IMR-90 (cell line): ENCODE data around the gene RRP1B. TPM values are rescaled to one million over a fixed set of nuclear protein-coding genes. Genes with fewer than 3 reads are reported as not detected.
A peak's percentile ranks its signal among the peaks of the same experiment; 100 is the strongest.

Experiments
- CHD1 ChIP-seq: IDR thresholded peaks from 2 replicates; pipeline ENCODE4 v1.6.1; 2012; ENCODE audit warnings: low read depth, low read length, improper control_type of control experiment
- FOS ChIP-seq: fragments of 150-350 bp; IDR thresholded peaks from 2 replicates; pipeline ENCODE4 v1.6.1; 2016; ENCODE audit warnings: low read depth, low read length
- MAFK ChIP-seq: IDR thresholded peaks from 2 replicates; pipeline ENCODE4 v1.6.1; 2012; ENCODE audit warnings: low read depth, low read length, improper control_type of control experiment
- MAZ ChIP-seq: IDR thresholded peaks from 2 replicates; pipeline ENCODE4 v1.6.1; 2012; ENCODE audit warnings: low read depth, mild to moderate bottlenecking, low read length, improper control_type of control experiment, moderate library complexity, borderline replicate concordance
- NFE2L2 ChIP-seq: fragments of 150-350 bp; IDR thresholded peaks from 2 replicates; pipeline ENCODE4 v1.6.1; 2016; ENCODE audit warnings: low read depth, mild to moderate bottlenecking, low read length
- POLR2A ChIP-seq: IDR thresholded peaks from 2 replicates; pipeline ENCODE4 v1.6.1; 2012; ENCODE audit warnings: mild to moderate bottlenecking, low read depth, low read length
- SMC3 ChIP-seq: fragments of 150-350 bp; IDR thresholded peaks from 2 replicates; pipeline ENCODE4 v1.6.1; 2016; ENCODE audit warnings: low read depth, mild to moderate bottlenecking, antibody characterized with exemption, low read length, moderate library complexity
- polyA plus RNA-seq, 3 experiments: library from polyadenylated mRNA; depleted of rRNA; stranded (reverse); fragments of >200 nt; gene quantifications; 2 replicates each; pipeline ENCODE4 v1.2.3, GENCODE V29; 2012; ENCODE audit warnings: low replicate concordance in 1 of 3
- total RNA-seq: library from RNA; depleted of rRNA; stranded (reverse); fragments of >200 nt; gene quantifications from 2 replicates; pipeline ENCODE4 v1.2.3, GENCODE V29; 2012
- TF ChIP-seq, protein P1 (sequence below): fragments of 150-350 bp; IDR thresholded peaks from 2 replicates; pipeline ENCODE4 v1.6.1; 2017; ENCODE audit warnings: mild to moderate bottlenecking, antibody characterized with exemption, low read length, low read depth

The RRP1B gene
- total and polyA plus RNA-seq, 2 of the 4 experiments (the other 2 are of a cell fraction) = 11.1 to 16.1 TPM

- TF ChIP-seq SMC3 = peak; percentile 10; the same call in 1 of the 2 replicates
- TF ChIP-seq MAFK = no peak
- peak; percentile 53 for TF ChIP-seq MAZ
- TF ChIP-seq, protein P1, sequence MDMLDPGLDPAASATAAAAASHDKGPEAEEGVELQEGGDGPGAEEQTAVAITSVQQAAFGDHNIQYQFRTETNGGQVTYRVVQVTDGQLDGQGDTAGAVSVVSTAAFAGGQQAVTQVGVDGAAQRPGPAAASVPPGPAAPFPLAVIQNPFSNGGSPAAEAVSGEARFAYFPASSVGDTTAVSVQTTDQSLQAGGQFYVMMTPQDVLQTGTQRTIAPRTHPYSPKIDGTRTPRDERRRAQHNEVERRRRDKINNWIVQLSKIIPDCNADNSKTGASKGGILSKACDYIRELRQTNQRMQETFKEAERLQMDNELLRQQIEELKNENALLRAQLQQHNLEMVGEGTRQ = peak; percentile 73
- TF ChIP-seq FOS = no peak
- TF ChIP-seq POLR2A = peak; percentile 81
- no peak for TF ChIP-seq CHD1
- TF ChIP-seq NFE2L2 = no peak
Observed at GRCh38 chr21:43659136-43660000, at the start of gene RRP1B, which contains the start of gene HSF2BP (continued).
